Measurements from ENCODE around the gene ATPAF1.
"Not testable (repeated sequence)": the region's sequence is repeated elsewhere in the genome, so short reads cannot be mapped to it uniquely, and the experiment has no call there.

DNA sequence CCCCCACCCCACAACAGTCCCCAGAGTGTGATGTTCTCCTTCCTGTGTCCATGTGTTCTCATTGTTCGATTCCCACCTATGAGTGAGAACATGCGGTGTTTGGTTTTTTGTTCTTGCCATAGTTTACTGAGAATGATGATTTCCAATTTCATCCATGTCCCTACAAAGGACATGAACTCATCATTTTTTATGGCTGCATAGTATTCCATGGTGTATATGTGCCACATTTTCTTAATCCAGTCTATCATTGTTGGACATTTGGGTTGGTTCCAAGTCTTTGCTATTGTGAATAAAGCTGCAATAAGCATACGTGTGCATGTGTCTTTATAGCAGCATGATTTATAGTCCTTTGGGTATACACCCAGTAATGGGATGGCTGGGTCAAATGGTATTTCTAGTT lies 17.0 kb downstream of the ATPAF1 start:
- not testable (repeated sequence) for TF ChIP-seq CTCF (IDR thresholded peaks at IDR 0.05); POLR2AphosphoS5 (IDR thresholded peaks at IDR 0.05; ENCODE audit: low read depth, low read length); TCF7L2 (IDR thresholded peaks at IDR 0.05; ENCODE audit: low read depth, low read length)

Data from Panc1 (cell line).